Natural killer cell (primary cell): ENCODE measurements around the gene STARD7. TPM values are rescaled to one million over a fixed set of nuclear protein-coding genes. Genes with fewer than 3 reads are reported as not detected.

Source experiments
- ATAC-seq, 3 donors: fragments of 150-1000 bp in 2 of 3; fragments of 200-7000 bp in 1 of 3; cut with Tn5 transposase; 1 replicate in 1 of 3; 2 replicates in 2 of 3; pipeline ENCODE4 v1.10.0; 2021; ENCODE audit warnings: mild to moderate bottlenecking in 2 of 3, moderate library complexity in 2 of 3
- DNase-seq, 2 donors: peaks; one replicate each; pipeline versions ENCODE4 v3.0.0 to v3.0.0-alpha.2; 2013 to 2021; ENCODE audit warnings: mixed read lengths in 1 of 2
- H3K27ac ChIP-seq: one replicate; pipeline ENCODE4 v1.5.1; 2013; ENCODE audit warnings: mild to moderate bottlenecking, low read length
- H3K27me3 ChIP-seq: one replicate; pipeline ENCODE4 v1.6.1; 2013; ENCODE audit warnings: low read length; ENCODE audit not compliant: control insufficient read depth, insufficient read depth
- H3K36me3 ChIP-seq: one replicate; pipeline ENCODE4 v1.6.1; 2013; ENCODE audit warnings: low read length; ENCODE audit not compliant: control insufficient read depth, insufficient read depth
- H3K4me1 ChIP-seq: one replicate; pipeline ENCODE4 v1.6.1; 2013; ENCODE audit warnings: low read length; ENCODE audit not compliant: control insufficient read depth, insufficient read depth
- H3K4me3 ChIP-seq: one replicate; pipeline ENCODE4 v1.5.1; 2013; ENCODE audit warnings: low read length
- H3K9me3 ChIP-seq: one replicate; pipeline ENCODE4 v1.6.1; 2013; ENCODE audit warnings: low read length; ENCODE audit not compliant: control insufficient read depth, insufficient read depth
- H3K27ac Mint-ChIP-seq, 2 donors: one replicate each; pipeline ENCODE4 v1.8.0; 2022; ENCODE audit warnings: mild to moderate bottlenecking in 2 of 2, mixed read lengths in 2 of 2, moderate library complexity in 1 of 2
- H3K27me3 Mint-ChIP-seq, 2 donors: one replicate each; pipeline ENCODE4 v1.8.0; 2022; ENCODE audit warnings: low read depth in 2 of 2, mixed read lengths in 2 of 2
- H3K36me3 Mint-ChIP-seq: one replicate; pipeline ENCODE4 v1.8.0; 2022; ENCODE audit warnings: mixed read lengths
- H3K4me1 Mint-ChIP-seq, 2 donors: one replicate each; pipeline ENCODE4 v1.8.0; 2022; ENCODE audit warnings: mixed read lengths in 2 of 2
- H3K4me3 Mint-ChIP-seq: one replicate; pipeline ENCODE4 v1.8.0; 2022; ENCODE audit warnings: mild to moderate bottlenecking, moderate library complexity, mixed read lengths
- H3K9me3 Mint-ChIP-seq, 2 donors: one replicate each; pipeline ENCODE4 v1.8.0; 2022; ENCODE audit warnings: mixed read lengths in 2 of 2
- WGBS: methylation state at CpG from one replicate; pipeline ENCODE4 v1.1.7; 2013; ENCODE audit warnings: missing lambda C conversion rate; ENCODE audit not compliant: insufficient coverage; 5-methylcytosine and 5-hydroxymethylcytosine counted together
- intact Hi-C: fragments of 100-400 bp; cut with micrococcal nuclease; formaldehyde crosslinking; loops from one replicate; pipeline ENCODE4 v1.14.2; 2022
- total RNA-seq, 4 donors: library from RNA; stranded (reverse); fragments of 120-200 nt in 1 of 4; gene quantifications; one replicate each; pipeline versions ENCODE4 v1.2.3 to v1.2.4, GENCODE V29; 2013 to 2022
- TF ChIP-seq, protein P1 (sequence below): fragments of 200-600 bp; IDR thresholded peaks from one replicate; pipeline ENCODE4 v1.8.0; 2022; ENCODE audit warnings: antibody characterized with exemption

Gene STARD7
- total RNA-seq, 3 donors from 2014 or later (not counting 1 experiment from before 2014, with no cell fraction given) = 62.6 to 106 (median 86.1) TPM

DNA sequence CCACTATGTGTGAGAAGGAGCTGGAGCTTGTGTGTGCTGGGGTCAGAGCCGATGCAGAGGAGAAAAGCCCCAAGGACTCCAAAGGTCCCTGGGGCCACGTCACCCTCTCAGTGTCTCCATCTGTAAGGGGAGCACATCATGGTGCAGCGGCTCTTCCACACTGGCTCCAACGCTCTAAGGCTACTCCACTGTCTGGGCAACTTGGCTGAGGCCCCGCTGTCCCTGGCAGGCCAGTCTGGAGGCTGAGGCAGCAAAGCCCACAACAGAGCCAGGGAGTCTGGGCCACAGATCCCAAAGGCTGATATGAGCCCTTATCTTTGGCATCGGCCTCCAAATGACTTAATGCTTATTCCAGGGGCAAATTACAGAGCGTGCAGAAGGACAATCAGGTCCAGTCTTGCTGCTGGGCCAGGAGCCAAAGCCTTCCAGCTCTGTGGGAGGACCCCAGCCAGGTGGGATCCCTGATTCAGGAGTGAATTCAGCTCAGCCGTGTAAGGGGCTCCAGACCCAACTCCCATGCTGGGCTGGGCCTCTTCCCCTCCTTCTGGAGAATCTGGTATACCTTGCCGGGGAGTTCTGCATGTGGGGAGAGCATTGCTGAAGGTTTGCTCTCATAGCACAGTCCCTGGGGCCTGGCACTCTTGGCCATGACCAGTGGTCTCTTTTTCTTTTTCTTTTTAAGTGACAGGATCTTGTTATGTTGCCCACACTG lies 61.6 kb downstream of the STARD7 start:
- TF ChIP-seq, protein P1, sequence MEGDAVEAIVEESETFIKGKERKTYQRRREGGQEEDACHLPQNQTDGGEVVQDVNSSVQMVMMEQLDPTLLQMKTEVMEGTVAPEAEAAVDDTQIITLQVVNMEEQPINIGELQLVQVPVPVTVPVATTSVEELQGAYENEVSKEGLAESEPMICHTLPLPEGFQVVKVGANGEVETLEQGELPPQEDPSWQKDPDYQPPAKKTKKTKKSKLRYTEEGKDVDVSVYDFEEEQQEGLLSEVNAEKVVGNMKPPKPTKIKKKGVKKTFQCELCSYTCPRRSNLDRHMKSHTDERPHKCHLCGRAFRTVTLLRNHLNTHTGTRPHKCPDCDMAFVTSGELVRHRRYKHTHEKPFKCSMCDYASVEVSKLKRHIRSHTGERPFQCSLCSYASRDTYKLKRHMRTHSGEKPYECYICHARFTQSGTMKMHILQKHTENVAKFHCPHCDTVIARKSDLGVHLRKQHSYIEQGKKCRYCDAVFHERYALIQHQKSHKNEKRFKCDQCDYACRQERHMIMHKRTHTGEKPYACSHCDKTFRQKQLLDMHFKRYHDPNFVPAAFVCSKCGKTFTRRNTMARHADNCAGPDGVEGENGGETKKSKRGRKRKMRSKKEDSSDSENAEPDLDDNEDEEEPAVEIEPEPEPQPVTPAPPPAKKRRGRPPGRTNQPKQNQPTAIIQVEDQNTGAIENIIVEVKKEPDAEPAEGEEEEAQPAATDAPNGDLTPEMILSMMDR = no peak
- no peaks in the 10 kb centered on the region for H3K27me3 ChIP-seq
- H3K36me3 Mint-ChIP-seq = no peaks in the 10 kb centered on the region

DNA sequence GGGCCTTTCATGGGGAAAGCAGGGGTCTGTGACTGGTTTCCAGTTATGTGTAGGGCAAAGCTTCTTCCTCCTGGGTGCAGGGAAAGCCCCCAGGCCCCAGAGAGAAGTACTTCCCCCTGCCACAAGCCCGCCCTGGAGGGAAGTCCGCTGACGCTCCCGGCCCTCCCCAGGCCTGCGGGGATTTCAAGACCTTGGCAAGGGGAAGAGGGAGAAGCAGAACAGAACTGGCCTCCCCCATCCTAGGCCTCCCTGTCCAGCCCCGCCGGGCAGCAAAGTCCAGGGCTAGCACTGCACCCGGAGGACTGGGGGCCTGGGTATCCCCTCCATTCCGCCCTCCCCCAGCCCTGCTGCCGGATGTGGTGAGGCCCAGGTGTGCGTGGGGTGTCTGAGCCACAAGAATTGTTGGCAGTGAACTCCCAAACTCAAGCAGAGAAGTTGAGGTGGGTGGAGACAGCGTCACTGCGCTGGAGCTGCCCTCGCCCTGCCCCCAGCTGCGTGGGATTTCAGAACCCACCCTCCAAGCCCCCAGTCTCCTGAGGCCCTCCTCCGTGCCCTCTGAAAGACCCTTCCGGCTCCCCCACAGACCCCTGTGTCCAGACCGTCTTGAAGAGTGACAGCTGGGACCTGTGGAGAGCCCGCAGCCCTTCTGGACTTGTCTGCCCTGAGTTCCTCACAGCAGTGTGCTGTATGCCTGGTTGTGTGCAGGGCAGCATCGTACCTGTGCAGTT lies 62.3 kb downstream of the STARD7 start:
- peak overlapping the region; percentile 92 to 94 for H3K27ac Mint-ChIP-seq
- H3K9me3 Mint-ChIP-seq = no peaks in the 10 kb centered on the region
- no peaks in the 10 kb centered on the region for H3K27me3 Mint-ChIP-seq
- peaks cover 26% of the 10 kb centered on the region for H3K36me3 ChIP-seq
- peak; percentile 65 to 94 for DNase-seq
- H3K4me3 ChIP-seq = peak overlapping the region; percentile 35
- H3K27ac ChIP-seq = peak overlapping the region; percentile 99
- peak; percentile 9 to 28 (median 14) for ATAC-seq
- H3K36me3 Mint-ChIP-seq = no peaks in the 10 kb centered on the region
- TF ChIP-seq, protein P1 = no peak
- H3K9me3 ChIP-seq = no peaks in the 10 kb centered on the region
- no peaks in the 10 kb centered on the region for H3K27me3 ChIP-seq
- peaks cover 30 to 66% of the 10 kb centered on the region in 2 donors for H3K4me1 Mint-ChIP-seq
- H3K4me3 Mint-ChIP-seq = peak overlapping the region; percentile 94
- H3K4me1 ChIP-seq = peaks cover 78% of the 10 kb centered on the region
- WGBS = 22% methylated on average over 17 of the region's 20 CpGs
- intact Hi-C loops = loop anchor here (5.0 kb wide), 2 partner anchors 161 to 391 kb away; partner anchors contain the start of genes ARID5A and SNRNP200

More for the DNA sequence above, 61.6 kb downstream of the STARD7 start:
- Histone ChIP-seq H3K36me3 (peaks cover 22% of the 10 kb centered on the region), H3K27ac (peak overlapping the region; percentile 99), H3K4me1 (peaks cover 75% of the 10 kb centered on the region), H3K9me3 (no peaks in the 10 kb centered on the region), H3K4me3 (no peak overlapping the region)
- no peak for DNase-seq
- no peaks in the 10 kb centered on the region for H3K9me3 Mint-ChIP-seq
- intact Hi-C loops = loop anchor here (5.0 kb wide), 2 partner anchors 160 to 390 kb away; partner anchors contain the start of genes ARID5A and SNRNP200
- no peaks in the 10 kb centered on the region for H3K27me3 Mint-ChIP-seq
- no peak for ATAC-seq
- peak overlapping the region; percentile 92 to 94 for H3K27ac Mint-ChIP-seq
- 87% methylated on average over 9 of the region's 9 CpGs for WGBS
- peak overlapping the region; percentile 9 for H3K4me3 Mint-ChIP-seq
- H3K4me1 Mint-ChIP-seq = peaks cover 27 to 71% of the 10 kb centered on the region in 2 donors

- Mint-ChIP-seq H3K9me3 (no peaks in the 10 kb centered on the region), H3K27ac (peak overlapping the region; percentile 92 to 94), H3K4me1 (peaks cover 30 to 64% of the 10 kb centered on the region in 2 donors), H3K4me3 (peak overlapping the region; percentile 94), H3K27me3 (no peaks in the 10 kb centered on the region), H3K36me3 (no peaks in the 10 kb centered on the region)
- intact Hi-C loops = loop anchor here (1.0 to 5.0 kb wide), 5 partner anchors 18 to 392 kb away; partner anchors contain the start of genes ARID5A, SNRNP200, STARD7 and TMEM127
- ATAC-seq (no peak), DNase-seq (no peak)
- H3K36me3 ChIP-seq = peaks cover 26% of the 10 kb centered on the region
- no peaks in the 10 kb centered on the region for H3K9me3 ChIP-seq
- no peaks in the 10 kb centered on the region for H3K27me3 ChIP-seq
- 7% methylated on average over 2 of the region's 3 CpGs for WGBS
- H3K4me1 ChIP-seq = peaks cover 74% of the 10 kb centered on the region
- H3K27ac ChIP-seq = peak overlapping the region; percentile 99
- peak overlapping the region; percentile 35 for H3K4me3 ChIP-seq
- TF ChIP-seq, protein P1 = no peak
These were observed 62.8 kb downstream of the STARD7 start for GRCh38 chr2:96145848-96146152.
